ENCODE data around the gene P2RX3.

P2RX3 gene

GRCh38 chr11:57322256-57323166 is 15.6 kb upstream of the P2RX3 start:
- no peak for TF ChIP-seq CTCF (IDR thresholded peaks at IDR 0.05; ENCODE audit: extremely low read depth, missing control alignments)
- no peak for DNase-seq (ENCODE audit: low spot score)

DNA sequence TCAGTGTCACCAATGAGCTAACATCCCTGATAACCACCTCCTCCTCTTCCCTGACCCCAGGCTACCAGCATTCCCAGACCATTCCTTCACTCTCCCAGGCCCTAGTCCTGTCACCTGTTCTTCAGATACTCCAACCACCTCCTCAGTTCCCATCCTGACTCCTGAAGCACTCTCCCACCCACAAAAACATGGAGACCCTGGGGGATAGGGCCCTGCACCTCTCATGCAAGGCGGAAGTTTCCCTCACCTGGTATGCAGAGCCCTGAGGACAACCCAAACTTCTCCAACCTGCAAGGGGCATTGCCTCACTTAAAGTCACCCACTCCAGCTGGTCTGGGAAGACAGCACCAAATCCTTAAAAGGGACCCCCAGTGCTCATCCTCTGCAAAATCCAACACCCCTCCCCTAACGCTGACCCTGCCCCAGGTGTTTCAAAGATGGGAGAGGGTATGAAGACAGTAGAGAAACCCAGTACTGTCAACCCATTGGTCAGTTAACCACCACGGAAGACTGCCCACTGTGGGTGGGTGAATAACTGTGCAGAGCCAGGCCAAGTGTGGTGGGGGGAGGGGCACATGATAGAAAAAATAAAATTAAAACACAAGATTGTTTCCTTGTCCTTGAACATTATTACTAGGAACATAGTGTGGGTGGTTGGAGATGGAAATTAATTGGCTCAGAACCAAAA is 14.8 kb upstream of the P2RX3 start:
- DNase-seq (ENCODE audit: low spot score), result no peak
- TF ChIP-seq CTCF (IDR thresholded peaks at IDR 0.05; ENCODE audit: extremely low read depth, missing control alignments), result no peak

GRCh38 chr11:57323855-57324153 is 14.3 kb upstream of the P2RX3 start:
- no peak for TF ChIP-seq CTCF (IDR thresholded peaks at IDR 0.05; ENCODE audit: extremely low read depth, missing control alignments)
- no peak for DNase-seq (ENCODE audit: low spot score)

- no peak for DNase-seq (ENCODE audit: low spot score)
- TF ChIP-seq CTCF (IDR thresholded peaks at IDR 0.05; ENCODE audit: extremely low read depth, missing control alignments), result no peak
These were observed 13.8 kb upstream of the P2RX3 start for GRCh38 chr11:57324154-57324885.

DNA sequence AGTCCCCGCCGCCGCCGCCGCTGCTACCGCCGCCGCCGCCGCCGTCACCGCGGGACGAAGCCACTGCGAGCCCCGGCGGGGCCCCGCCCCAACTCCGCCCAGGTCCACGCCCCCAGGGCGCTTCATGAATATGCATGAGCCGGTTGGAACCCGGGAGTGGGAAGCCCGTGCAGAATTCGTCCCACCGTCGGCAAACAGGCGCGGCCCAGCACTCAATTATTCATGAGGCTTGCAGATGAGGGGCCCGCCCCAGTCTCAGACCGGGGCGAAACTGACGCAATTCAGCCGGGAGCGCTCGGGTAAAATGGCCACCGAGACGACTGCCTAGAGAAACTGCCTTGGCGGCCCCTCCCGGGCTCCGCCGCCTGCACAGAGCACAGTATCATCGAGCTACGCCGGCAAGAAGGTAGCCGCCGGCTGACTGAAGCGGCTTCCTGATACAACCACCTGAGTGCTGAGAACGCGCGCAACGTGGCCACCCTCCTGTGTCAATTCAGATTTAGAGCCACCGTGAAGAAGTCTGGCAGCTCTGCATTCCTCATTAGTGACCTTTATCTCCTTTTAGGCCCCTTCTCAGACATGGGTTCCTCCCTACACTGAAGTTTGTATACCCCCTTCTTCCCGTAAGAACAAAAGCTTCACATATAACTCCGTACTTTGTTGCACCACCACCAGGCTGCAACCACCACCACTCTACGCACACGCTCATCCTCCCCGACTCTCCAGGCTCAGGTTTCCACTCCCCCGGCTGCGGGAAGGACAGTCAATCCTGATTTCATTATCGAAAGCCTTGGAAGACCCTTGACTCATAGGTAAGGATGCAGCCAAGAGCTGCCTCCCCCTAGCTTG is 13.0 kb upstream of the P2RX3 start, which contains the start of gene TNKS1BP1:
TSS of gene TNKS1BP1 (minus strand) at position 67 of the 849 bp plus-strand sequence. CDS start 3,067 bp downstream, outside the sequence.
- no peak for TF ChIP-seq CTCF (IDR thresholded peaks at IDR 0.05; ENCODE audit: extremely low read depth, missing control alignments)
- peak; percentile 97 for DNase-seq (ENCODE audit: low spot score)

DNA sequence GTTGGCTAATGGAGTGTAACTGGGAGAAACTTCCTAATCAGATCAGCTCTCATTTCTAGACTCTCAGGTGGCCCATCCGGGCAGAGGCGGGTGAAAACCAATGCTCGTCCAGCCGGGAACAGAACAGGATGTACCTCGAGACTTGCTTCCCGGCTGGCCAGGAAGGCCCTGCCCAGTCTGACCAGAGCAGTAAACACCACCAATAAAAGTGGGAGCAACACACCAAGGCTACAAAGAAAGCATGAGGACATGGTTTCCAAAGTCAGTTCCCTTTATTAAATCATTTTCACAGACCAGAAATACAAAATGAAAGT is 12.5 kb upstream of the P2RX3 start:
- no peak for DNase-seq (ENCODE audit: low spot score)
- TF ChIP-seq CTCF (IDR thresholded peaks at IDR 0.05; ENCODE audit: extremely low read depth, missing control alignments), result no peak

Data from GM20000 (cell line).